Effector CD4-positive, alpha-beta T cell (primary cell): ENCODE data around the gene CST8.

Experiments
- DNase-seq: peaks from one replicate; pipeline ENCODE4 v3.0.0-alpha.2; 2020

CST8 gene

DNA sequence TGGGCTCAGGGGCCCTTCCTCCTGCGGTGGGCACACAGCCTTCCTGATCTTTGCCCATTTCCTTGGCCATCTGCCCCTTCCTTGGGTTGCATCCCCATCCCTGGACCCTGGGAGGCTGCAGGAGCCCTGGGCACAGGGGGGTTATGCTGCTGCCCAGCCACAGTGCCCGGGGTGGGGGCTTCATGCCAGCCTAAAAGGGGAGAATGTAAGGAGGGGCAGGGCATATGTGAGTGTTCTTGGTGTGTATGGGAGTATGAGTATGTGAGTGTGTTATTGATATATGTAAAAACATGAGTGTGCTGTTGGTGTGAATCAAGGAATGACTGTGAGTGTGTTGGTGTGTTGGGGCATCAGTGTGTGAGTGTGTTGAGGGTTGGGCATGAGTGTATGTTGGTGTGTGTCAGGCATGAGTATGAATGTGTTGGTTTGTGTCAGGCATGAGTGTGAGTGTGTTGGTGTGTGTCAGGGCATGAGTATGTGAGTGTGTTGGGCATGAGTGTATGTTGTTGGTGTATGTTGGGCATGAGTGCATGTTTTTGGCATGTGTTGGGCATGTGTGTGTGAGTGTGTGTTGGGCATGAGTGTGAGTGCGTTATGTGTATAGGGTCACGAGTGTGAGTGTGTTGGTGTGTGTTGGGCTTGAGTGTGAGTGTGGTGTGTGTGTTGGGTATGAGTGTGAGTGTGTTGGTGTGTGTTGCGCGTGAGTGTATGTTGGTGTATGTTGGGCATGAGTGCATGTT is 14.7 kb upstream of the CST8 start:
- DNase-seq, result no peak

GRCh38 chr20:23477223-23477622 is 13.7 kb upstream of the CST8 start:
- no peak for DNase-seq

- no peak for DNase-seq
Measured at GRCh38 chr20:23479043-23479442, 11.9 kb upstream of the CST8 start.

DNA sequence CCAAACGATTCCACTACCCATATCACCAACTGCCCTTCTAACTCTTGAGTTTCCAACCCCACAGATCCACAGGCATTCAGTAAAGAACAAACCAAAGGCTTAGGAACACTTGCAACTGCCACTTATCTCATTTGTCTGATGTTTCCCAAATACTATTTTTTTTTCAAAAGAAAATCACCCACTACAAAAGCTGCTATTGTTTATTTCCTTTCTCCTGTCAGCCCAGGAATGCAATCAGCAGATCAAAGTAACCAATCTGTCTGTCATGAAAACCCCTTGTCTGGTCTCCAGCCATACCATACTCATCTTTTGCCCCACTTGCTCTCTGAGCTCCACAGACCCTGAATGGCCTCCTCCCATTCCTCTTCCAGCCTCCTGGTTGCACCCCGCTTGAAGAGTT is 8.8 kb upstream of the CST8 start:
- no peak for DNase-seq

DNA sequence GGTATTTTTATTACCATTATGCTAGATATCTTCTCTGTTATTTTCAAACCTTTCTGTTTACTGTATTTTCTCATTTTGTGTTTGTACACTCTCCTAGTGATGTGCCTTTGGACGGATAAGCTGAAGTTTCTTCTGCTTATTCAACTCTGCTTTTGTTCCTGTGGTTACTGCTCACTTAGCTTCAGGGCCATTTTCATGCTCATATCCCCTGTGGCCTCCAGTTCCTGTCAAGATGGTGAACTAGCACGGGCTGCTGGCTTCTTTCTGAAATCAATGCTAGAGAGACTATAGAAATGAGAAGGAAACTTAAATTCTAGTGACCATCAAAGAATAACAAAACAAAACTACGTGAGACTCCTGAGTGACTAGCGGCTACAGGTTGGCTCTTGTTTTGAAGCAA is 6.8 kb upstream of the CST8 start:
- no peak for DNase-seq

DNA sequence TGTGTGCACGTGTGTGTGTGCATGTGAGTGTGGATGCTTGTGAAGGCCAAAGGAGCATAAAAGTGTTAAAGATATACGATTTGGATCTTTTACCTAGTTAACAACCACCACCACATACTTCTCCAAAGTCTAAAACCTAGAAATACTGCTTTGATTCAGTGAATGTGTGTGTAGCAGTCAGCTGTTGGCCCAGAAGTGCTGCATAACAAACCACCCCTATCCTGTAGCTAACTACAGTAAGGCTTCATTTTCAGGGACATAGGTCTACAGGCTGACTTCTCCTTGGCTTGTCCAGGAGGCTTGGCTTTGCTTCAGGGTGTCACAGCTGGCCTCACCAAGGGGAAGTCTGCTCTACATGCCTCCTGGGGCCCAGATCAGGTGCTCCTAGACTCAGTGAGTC is 2.4 kb upstream of the CST8 start:
- no peak for DNase-seq

GRCh38 chr20:23488996-23489395 is 1.9 kb upstream of the CST8 start:
- DNase-seq, result no peak

DNA sequence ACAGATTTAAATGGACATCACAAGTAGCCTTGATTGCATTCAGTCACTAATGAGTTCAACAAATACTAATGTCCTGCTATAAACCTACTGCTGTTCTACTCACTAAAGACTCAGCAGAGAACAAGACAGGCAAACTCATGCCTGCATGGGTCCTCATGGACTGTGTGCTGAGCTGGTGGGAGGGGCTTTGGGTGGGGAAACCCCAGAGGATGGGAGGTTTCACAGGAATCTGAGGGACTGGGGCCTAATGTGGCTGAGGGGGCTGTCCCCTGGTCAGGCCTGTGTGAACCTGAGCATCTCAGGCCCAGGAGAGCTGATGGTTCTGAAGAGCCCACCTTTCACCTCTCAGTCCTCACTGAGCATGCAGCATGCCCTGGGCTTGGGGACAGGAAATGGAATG is 1.4 kb downstream of the CST8 start:
- no peak for DNase-seq

DNA sequence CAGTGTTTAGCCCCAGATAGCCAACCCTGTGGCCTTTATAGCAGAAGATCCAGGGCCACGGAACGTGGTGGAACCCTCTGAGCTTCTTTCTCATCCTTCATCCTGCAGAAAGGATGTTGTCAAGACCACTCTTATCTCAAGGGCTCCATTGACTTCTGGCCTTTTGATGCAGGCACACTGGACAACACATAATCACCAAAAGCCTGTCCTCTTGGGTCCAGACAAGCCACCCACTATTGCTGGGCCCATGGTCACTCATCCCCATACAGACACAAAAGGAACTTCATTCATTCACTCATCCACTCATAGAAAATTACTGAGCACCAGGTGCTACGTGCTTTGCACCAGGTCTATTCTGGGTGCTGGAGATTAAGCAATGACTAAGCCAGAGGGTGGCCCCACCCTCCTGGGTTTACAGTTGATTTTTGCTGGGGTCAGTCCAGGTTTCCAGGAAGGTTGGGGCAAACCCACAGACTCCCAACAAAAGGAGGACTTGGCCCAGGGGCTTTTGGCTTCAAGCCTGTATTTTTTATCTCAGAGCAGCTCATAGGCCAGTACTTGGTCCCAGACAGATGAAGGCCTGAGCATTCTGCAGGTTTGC is 2.4 kb downstream of the CST8 start:
- DNase-seq, result no peak

DNA sequence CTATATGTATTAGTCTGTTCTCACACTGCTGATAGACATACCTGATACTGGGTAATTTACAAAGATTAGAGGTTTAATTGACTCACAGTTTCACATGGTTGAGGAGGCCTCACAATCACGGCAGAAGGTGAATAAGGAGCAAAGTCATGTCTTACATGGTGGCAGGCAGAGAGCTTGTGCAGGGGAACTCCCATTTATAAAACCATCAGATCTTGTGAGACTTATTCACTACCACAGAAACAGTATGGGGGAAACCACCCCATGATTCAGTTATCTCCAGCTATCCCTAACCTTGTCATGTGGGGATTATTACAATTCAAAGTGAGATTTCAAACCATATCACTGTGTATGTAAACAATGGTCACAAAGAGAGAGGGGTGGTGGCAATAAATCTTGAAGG is 6.6 kb downstream of the CST8 start:
- DNase-seq, result no peak

- no peak for DNase-seq
Measured at GRCh38 chr20:23501926-23502325, 11.0 kb downstream of the CST8 start.

DNA sequence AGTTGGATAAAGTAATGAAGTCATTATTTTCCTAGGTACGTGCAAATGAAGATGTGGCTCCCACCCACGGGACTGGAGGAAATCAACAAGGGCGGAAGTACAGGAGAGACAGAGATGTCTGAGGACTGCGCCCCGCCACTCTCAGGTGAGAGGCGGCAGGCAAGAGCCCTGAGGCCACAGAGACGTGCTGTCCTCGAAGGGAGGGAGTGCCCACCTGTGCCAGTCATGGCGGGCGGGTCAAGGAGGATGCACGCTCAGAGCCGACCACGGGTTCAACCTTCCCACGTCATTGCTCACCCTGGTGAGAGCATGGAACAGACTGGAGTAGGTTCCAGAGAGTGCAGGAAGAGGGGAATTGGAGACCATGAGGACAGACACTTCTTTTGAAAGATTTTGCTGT is 12.7 kb downstream of the CST8 start:
- DNase-seq, result no peak

DNA sequence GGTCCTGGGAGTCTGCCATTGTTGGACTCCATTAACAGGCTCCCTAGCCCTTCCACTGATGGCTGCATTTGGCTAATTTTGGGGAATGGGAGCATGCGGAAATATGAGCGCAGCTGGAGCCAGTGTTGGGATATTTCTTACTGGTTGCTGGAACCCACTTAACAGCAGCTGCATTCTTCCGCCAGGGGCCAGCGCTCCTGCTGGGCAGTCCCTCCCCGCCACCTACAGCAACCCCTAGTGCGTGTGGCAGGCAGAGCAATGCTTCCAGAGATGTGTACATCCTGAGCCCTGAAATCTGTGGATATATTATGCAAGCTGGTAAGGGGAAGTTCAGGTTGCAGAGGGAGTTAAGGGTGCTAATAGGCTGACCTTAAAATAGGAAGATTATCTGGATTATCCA is 16.4 kb downstream of the CST8 start:
- no peak for DNase-seq

GRCh38 chr20:23508449-23509229 is 17.7 kb downstream of the CST8 start:
- no peak for DNase-seq

GRCh38 chr20:23509247-23509913 is 18.5 kb downstream of the CST8 start:
- no peak for DNase-seq

DNA sequence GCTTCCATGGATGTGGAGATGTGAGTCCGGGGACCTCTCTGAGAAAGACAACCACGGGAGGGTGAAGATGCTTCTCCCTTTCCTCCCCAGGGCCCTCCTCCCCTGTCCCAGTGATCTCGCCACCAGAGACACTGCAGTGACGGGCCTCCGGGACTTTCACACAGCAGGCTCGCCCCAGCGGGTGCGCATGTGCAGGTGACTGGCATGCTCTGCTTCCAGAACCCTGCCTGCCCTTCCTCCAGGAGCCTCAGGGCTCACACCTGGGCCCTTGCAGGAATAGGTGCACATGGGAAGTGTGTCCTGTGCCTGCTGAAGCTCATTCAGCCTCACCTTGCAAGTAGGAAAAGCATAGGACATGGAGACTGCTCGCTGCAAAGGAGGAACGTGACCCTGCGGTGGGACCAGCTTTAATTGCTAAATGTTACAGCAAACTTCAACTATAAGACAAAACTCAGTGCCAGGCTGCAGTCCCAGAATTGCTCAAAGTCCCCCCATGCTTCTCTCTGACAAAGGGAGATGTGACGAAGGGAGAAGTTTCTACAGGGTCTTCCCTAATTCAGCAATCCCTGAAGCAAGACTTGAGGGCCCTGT is 19.2 kb downstream of the CST8 start:
- no peak for DNase-seq

GRCh38 chr20:23513164-23513563 is 22.2 kb downstream of the CST8 start:
- no peak for DNase-seq

DNA sequence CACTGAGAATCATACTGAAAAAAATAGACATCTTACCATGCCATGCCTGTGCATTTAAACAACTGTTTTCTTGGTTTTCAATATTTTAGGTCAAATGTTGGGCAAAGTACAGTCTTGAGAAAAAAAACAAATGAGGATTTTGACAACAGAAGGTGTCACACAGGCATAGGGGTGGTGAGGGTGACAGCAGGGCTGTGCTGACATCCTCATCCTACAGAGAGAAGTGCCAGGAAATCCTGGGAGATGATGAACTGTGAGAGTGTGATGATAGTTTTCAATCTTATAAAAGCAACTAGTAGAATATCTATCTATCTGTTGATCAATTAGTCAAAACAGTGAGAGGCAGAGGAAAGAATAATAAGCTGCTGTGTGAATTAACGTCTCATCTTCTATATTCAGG is 23.9 kb downstream of the CST8 start:
- DNase-seq, result no peak

- DNase-seq, result no peak
Measured at GRCh38 chr20:23515250-23515939, 24.5 kb downstream of the CST8 start.

DNA sequence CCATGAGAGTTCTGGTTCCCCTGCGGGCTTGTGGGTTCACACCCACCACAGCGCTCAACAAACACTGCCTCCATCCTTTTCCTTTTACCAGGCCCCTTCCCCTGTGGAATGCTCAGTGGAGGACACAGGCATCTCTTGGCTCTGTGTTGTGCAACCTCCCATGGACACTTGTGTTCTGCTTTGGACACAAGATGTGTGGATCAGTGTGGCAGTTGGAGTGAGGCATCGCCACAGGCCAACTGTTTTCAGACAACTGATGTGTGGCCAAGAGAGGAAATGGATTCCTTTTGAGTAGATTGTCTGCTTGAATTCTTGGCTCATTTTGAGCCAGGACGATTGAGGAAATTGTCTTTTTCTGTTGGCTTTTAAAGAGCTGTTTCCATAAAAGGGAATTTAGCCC is 26.8 kb downstream of the CST8 start:
- DNase-seq, result no peak

DNA sequence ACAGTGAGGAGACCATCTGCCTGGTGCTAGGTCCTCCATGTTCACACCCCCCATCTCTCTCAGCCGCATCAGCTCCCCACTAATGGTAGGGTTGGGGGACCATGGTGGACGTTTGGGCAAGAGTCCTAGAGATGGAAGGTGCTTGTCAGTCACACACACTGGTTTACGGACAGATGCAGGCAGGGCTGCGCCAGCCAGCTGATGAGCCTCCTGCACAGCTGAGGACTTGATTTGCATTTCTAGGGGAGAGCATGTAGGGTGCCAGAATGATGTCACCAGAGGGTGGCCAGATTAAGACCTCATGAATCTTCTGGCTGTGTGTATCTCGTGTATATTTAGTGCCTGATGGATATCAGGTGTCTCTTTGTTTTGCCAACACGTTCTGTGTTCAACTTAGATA is 28.6 kb downstream of the CST8 start:
- DNase-seq, result no peak

DNA sequence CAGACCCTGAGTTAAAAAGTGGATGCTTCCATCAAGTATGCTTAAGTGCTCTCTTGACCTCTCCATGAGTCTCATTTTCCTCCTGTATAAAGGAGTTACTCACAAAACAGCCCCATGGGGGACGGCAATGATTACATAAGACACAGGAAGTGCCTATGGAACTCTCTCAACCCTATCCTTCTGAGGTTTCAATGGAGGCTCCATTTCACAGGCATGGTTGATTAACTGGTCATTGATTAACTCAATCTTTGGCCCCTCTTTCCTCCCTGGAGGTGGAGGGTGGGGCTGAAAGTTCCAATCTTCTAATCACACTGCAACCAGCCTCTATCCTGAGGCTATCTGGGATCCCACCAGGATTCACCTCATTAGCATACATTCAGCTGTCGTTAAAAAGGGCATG is 29.3 kb downstream of the CST8 start:
- no peak for DNase-seq

GRCh38 chr20:23524146-23524545 is 33.2 kb downstream of the CST8 start:
- no peak for DNase-seq
